GM19025 (cell line): Measurements from ENCODE around the gene PTGER2.
A peak's percentile ranks its signal among the peaks of the same experiment; 100 is the strongest.

Experiments
- ATAC-seq: cut with Tn5 transposase; IDR thresholded peaks from one replicate; pipeline ENCODE4 v1.9.1; 2021; ENCODE audit warnings: mild to moderate bottlenecking, low read depth, moderate library complexity; ENCODE audit not compliant: unreplicated experiment

PTGER2 gene

GRCh38 chr14:52333823-52334657, 19.9 kb downstream of the PTGER2 start:
- ATAC-seq: no peak

DNA sequence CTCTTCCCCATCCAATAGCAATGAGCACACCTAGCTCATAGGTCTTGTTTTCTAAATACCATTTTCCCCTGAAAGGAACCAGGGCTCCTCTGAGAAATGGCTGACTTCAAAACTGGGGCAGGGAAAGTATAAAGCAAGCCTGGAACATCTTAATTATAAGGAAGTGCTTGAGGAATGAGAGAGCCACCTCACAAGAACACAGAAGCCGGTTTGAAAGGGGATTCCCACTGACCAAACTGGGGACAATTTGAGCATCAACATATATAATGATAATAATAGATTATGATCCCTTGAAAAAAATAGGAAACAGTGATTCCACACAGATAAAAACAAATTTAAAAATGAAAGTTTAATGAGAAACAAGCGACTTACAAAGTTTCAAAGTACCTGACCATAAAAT, 22.1 kb downstream of the PTGER2 start:
- ATAC-seq: no peak

DNA sequence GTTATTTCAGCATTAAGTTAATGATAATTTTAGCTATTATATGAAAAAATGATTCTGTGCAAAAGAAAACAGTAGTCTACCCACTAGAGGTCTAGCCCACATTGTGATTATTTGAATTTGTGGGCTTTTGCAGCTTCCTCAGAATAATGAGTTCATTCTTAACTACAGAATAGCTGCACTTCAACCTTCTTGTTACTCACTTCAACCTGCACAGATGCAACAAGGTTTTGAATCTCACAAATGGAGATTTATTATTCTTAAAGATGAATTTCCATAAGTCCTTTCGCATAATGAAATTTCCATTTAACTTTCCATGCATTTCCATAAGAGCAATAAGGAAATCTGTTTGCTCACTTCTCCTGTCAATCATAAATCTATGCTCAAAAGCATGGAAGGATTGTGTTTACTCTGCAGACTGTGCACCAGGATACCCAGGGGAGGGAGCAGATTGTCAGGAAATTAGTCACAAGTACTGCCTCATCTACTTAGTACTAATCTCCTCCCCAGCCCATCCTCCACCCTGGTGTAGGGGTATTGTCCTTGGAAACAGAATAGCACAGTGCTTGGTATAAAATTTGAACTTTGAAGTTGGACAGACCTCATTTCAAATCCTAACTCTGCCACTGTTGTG, 24.1 kb downstream of the PTGER2 start:
- no peak for ATAC-seq

GRCh38 chr14:52339262-52339661, 25.1 kb downstream of the PTGER2 start:
- ATAC-seq: no peak

DNA sequence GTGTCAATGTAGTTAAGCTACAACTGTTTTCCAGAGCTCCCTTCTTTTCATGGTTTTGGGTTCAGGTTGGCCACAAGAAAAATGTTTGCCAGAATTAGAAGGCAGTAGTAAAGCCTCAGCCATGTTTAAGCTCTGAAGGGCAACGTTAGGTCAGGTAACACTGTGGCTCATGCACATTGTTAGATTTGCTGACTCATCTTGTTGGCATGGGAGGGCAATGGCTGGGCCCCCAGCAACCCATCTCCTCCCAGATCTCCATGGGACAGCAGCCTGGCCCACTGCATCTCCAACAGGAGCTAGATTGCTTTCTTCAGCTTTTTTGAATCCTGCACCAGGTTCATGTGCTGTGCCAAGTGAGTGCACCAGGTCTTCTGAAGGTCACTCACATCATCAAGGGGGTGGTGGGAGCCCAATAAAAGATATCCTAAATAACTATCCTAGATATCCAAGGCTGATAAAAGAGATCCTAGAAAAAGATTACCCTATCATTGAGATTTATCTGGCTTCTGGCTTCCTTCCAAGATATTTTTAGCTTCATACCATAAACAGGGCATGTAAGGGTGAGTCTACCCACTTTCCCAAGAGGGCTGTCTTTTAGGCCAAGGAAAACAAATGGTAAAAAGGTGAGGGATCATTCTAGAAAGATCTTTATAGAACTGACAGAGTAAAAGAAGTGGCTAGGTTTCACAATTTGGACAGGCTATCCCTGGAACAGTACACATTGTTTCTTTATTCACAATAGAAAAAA, 28.9 kb downstream of the PTGER2 start:
- ATAC-seq: no peak

DNA sequence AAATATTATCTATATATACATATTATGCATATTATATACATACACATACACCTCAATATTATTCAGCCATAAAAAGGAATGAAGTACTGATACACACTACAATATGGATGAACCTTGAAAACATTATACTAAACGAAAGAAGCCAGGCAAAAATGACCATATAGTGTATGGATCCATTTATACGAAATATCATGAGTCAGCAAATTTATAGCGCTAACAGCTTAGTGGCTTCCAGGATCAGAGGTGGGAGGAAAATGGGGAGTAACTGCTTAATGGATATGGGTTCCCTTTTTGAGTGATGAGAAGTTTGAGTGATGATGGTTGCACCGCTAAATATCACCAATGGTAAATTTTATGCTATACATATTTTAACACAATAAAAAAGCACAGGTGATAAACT, 32.7 kb downstream of the PTGER2 start:
- no peak for ATAC-seq

DNA sequence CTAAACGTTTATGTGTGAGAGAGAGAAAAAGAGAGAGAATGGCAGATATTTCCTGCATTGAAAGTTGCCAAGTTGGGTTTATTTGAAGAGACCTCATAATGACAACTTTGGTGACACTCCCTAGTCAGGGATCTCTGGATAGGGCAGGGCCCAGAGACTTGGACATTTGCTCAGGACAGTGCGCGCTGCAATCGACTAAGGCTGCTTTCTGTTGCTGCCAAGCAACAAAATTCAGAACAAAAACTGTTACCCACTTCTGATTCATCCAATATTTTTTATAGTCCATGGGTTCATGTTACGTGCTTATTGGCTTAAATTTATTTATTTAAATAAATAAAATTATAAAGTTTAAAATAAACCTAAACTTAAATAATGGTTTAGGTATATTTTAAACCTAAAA, 34.2 kb downstream of the PTGER2 start:
- no peak for ATAC-seq

GRCh38 chr14:52348776-52349175, 34.7 kb downstream of the PTGER2 start:
- ATAC-seq: no peak

DNA sequence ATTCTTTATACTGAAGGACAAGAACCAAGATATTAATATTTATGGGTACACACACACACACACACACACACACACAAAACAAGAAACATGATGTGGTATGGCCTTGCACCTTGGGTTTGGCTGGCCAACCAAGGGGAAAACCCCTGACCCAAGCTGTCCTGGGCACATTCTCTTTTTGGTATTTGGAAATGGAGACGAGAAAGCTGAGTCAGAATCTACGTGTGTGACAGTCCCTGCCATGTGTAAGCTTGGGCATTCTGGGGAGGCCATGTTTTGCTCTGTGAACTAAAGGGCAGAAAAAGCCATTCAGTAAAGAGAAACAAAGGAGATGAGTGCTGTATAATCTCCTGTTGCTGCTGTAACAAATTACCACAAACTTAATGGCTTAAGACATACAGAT, 35.6 kb downstream of the PTGER2 start:
- no peak for ATAC-seq

GRCh38 chr14:52350445-52350844, 36.3 kb downstream of the PTGER2 start:
- ATAC-seq: no peak

DNA sequence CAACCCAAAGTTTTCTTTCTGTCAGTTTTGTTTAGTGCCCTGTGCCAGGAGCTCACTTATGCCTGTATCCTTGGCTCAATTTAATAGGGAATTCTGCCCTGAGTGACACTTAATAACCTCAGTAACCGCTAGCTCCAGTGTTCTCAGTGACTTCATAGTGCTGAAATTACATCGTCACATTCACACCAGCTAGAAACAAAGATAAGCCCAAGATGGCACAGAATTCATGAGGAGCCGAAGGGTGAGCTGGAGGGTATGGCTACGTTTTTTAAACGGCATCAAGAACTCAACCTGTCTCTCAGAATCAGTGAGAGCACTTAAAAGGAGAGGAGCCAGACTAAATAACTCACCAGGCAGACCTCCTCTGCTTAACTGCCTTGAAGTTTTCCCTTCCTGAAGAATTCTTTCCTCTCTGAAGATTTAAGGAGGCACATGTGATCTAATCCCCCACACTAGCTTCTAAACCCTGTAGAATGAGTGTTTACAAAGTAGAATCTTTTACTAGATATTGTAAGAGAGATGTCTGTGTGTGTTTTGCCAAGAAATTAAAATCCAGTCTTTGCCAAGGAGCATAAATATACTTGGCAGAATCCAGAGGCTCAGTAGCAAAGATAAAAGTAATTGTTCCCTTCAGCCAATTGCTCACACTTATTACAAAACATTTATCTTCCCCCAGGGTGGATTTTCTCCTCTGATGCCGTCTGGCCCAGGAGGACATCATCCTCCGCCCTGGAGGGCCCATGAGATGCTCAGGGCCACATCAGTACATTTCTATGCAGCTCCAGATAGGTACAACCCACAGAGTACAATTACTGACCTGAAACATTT, 37.3 kb downstream of the PTGER2 start:
- ATAC-seq: no peak

- ATAC-seq: peak; percentile 70
Observed at GRCh38 chr14:52352061-52352491, 38.0 kb downstream of the PTGER2 start.

GRCh38 chr14:52352569-52352968, 38.5 kb downstream of the PTGER2 start:
- ATAC-seq: no peak

- ATAC-seq: no peak
Observed at GRCh38 chr14:52354242-52354641, 40.1 kb downstream of the PTGER2 start.

GRCh38 chr14:52355016-52355431, 40.9 kb downstream of the PTGER2 start:
- ATAC-seq: no peak

GRCh38 chr14:52355526-52355925, 41.4 kb downstream of the PTGER2 start:
- ATAC-seq: no peak

- ATAC-seq: no peak
Observed at GRCh38 chr14:52356025-52356424, 41.9 kb downstream of the PTGER2 start.

GRCh38 chr14:52360831-52361230, 46.7 kb downstream of the PTGER2 start:
- ATAC-seq: no peak

DNA sequence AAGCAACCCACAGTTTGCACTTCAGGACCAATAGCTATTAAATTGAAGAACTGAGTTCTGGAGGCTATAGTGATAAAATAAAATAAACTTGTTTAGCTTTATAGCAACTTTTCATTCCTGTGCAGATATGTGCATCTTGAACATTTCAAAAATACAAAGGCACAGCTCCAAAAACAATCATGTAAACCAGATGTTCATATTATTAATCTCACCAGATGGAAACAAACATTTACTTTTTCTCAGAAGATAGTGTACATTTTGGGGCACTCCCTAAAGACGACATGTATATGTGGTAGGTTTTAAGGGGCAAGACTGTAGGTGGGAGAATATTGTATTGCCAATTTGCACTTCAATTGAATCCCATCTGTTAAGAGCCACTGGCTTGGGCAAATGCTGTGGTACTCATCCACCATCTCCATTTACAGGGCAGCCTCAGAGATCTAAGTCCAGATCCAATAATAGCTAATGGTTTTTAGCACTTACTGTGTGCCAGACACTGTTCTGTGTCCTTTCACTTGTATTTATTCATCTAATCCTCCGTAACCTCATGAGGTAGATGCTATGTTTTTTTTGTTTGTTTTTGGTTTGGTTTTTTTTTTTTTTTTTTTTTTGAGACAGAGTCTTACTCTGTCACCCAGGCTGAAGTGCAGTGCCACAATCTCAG, 49.1 kb downstream of the PTGER2 start:
- ATAC-seq: no peak

- ATAC-seq: no peak
Observed at GRCh38 chr14:52363961-52364360, 49.8 kb downstream of the PTGER2 start.
